BLaER1 (cell line): Measurements from ENCODE around the gene ZNF564.
"Not testable (repeated sequence)": the region's sequence is repeated elsewhere in the genome, so short reads cannot be mapped to it uniquely, and the experiment has no call there.

ENCODE experiments used
- H3K27ac ChIP-seq: shearing (Covaris generic); formaldehyde crosslinking; 2 replicates; pipeline ENCODE4 v1.8.1; 2022
- H3K27me3 ChIP-seq: shearing (Covaris generic); formaldehyde crosslinking; 2 replicates; pipeline ENCODE4 v1.8.1; 2022
- H3K36me3 ChIP-seq: shearing (Covaris generic); formaldehyde crosslinking; 2 replicates; pipeline ENCODE4 v1.8.1; 2022
- H3K4me1 ChIP-seq: shearing (Covaris generic); formaldehyde crosslinking; 2 replicates; pipeline ENCODE4 v1.8.1; 2022
- H3K4me2 ChIP-seq: shearing (Covaris generic); formaldehyde crosslinking; 2 replicates; pipeline ENCODE4 v1.8.1; 2022
- H3K4me3 ChIP-seq: shearing (Covaris generic); formaldehyde crosslinking; 2 replicates; pipeline ENCODE4 v1.8.1; 2022
- H3K9ac ChIP-seq: shearing (Covaris generic); formaldehyde crosslinking; 2 replicates; pipeline ENCODE4 v1.8.1; 2022
- H3K9me3 ChIP-seq: shearing (Covaris generic); formaldehyde crosslinking; 2 replicates; pipeline ENCODE4 v1.8.1; 2022
- H4K20me1 ChIP-seq: shearing (Covaris generic); formaldehyde crosslinking; 2 replicates; pipeline ENCODE4 v1.8.1; 2022
- Cebpa-rat ChIP-seq: shearing (Covaris generic); IDR thresholded peaks from 2 replicates; pipeline ENCODE4 v1.8.1; 2022

Gene ZNF564

GRCh38 chr19:12551060-12551832 is at the start of gene ZNF564:
TSS of gene ZNF564 (minus strand) at chr19:12551482. CDS start at chr19:12551332, 150 bp downstream.
- Histone ChIP-seq H3K9ac (peak within 1 kb of the TSS; percentile 88), H3K4me1 (peaks cover 27% of the 10 kb centered on the region), H3K27ac (peak within 1 kb of the TSS; percentile 95), H3K4me3 (peak within 1 kb of the TSS; percentile 88), H3K4me2 (peak within 1 kb of the TSS; percentile 88), H3K9me3 (peaks cover 26% of the 10 kb centered on the region), H4K20me1 (peaks cover 36% of the 10 kb centered on the region; the same call in 1 of the 2 replicates), H3K27me3 (no peaks in the 10 kb centered on the region), H3K36me3 (peaks cover 38% of the 10 kb centered on the region)
- no peak for TF ChIP-seq Cebpa-rat

DNA sequence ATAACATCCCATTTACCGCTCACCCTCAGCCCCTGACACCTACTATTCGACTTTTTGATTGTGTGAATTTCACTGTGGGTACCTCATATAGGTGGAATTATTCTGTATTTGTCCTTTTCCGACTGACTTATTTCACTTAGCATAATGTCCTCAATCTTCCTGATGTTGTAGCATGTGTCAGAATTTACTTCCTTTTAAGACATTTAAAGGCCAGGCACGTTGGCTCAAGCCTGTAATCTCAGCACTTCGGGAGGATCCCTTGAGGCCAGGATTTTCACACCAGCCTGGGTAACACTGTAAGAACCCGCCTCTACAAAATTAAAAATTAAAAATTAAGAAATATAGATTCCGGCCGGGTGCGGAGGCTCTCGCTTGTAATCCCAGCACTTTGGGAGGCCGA is 46.3 kb upstream of the ZNF564 start:
- Histone ChIP-seq H3K9me3 (no peaks in the 10 kb centered on the region), H3K4me3 (no peak overlapping the region), H3K4me2 (no peak overlapping the region), H3K9ac (no peak overlapping the region), H3K4me1 (no peaks in the 10 kb centered on the region), H3K27ac (no peak overlapping the region), H3K36me3 (peaks cover 63% of the 10 kb centered on the region), H3K27me3 (no peaks in the 10 kb centered on the region), H4K20me1 (0 out of 2 replicates have a peak, but pooled peaks cover 1% of the 10 kb centered on the region)
- TF ChIP-seq Cebpa-rat: no peak

DNA sequence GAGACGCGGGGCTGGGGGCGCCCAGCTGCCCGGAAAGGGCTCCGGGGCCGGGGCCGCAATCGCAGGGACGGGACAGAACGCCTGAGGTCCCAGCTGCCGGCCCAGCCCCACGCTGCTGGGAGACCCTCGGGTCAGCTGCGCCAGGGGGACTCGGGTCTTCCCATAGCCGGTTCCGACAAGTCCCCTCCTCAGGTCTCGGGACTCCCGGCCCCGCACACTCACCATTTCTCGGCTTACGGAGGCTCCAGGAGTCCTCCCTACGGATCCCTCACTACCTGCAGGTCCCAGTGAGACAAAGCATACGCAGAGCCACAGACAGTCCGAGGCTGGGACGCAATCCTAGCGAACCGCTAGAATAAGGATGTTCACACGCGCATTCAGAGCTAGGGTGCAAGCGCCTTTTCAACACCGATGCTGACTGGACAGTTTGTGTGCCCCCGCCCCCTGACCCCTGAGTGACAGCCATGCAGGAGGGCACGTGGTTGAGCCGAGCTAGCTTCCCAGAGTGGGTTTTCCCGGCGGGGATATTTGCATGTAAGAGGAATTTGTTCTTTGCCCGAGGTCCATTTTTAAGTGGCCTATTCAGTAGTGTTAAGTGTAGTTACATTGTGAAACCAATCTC is 45.8 kb upstream of the ZNF564 start:
- H3K4me3 ChIP-seq: no peak overlapping the region
- no peak for TF ChIP-seq Cebpa-rat
- no peaks in the 10 kb centered on the region for H3K27me3 ChIP-seq
- H3K4me1 ChIP-seq: no peaks in the 10 kb centered on the region
- H3K9me3 ChIP-seq: no peaks in the 10 kb centered on the region
- H3K4me2 ChIP-seq: no peak overlapping the region
- H3K27ac ChIP-seq: no peak overlapping the region
- peaks cover 61% of the 10 kb centered on the region for H3K36me3 ChIP-seq
- H3K9ac ChIP-seq: no peak overlapping the region
- H4K20me1 ChIP-seq: no peaks in the 10 kb centered on the region

DNA sequence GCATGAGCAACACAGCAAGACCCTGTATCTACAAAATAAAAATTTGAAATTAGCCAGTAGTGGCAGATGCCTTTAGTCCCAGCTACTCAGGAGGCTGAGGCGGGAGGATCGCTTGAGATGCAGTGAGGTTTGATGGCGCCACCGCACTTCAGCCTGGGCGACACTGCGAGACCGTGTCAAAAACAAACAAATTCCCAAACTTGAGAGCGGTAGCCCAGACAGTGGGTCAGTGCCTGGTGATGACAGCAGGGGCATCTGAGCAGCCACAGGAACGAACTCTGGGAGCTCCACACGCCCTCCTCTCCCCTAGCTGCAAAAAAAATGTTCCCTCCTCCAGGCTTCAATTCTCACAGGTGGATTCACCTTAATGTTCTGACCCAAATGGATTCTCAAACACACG is 45.2 kb upstream of the ZNF564 start:
- Histone ChIP-seq H3K27ac (no peak overlapping the region), H3K36me3 (peaks cover 60% of the 10 kb centered on the region), H3K4me3 (no peak overlapping the region), H3K9ac (no peak overlapping the region), H3K4me1 (no peaks in the 10 kb centered on the region), H3K27me3 (no peaks in the 10 kb centered on the region), H3K4me2 (no peak overlapping the region), H3K9me3 (no peaks in the 10 kb centered on the region), H4K20me1 (no peaks in the 10 kb centered on the region)
- TF ChIP-seq Cebpa-rat: no peak

DNA sequence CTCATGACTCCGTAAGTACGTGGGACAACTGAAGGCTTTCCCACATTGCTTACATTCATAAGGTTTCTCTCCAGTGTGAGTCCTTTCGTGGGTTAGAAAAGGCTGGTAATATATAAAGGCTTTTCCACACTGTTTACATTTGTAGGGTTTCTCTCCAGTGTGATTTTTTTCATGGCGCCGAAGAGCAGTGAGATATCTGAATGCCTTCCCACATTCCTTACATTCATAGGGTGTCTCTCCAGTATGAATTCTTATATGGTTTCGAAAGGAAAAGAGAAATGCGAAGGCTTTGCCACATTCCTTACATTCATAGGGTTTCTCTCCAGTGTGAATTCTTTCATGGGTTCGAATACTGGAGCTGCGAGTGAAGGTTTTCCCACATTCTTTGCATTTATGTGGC is 29.8 kb upstream of the ZNF564 start:
- Histone ChIP-seq H3K9me3 (peaks cover 43% of the 10 kb centered on the region), H3K4me1 (no peaks in the 10 kb centered on the region), H3K36me3 (peaks cover 76% of the 10 kb centered on the region), H3K4me2 (no peak overlapping the region), H3K9ac (no peak overlapping the region), H4K20me1 (no peaks in the 10 kb centered on the region), H3K27ac (no peak overlapping the region), H3K4me3 (0 out of 2 replicates have a peak overlapping the region, but pooled peaks have one; percentile 1), H3K27me3 (no peaks in the 10 kb centered on the region)
- TF ChIP-seq Cebpa-rat: no peak

DNA sequence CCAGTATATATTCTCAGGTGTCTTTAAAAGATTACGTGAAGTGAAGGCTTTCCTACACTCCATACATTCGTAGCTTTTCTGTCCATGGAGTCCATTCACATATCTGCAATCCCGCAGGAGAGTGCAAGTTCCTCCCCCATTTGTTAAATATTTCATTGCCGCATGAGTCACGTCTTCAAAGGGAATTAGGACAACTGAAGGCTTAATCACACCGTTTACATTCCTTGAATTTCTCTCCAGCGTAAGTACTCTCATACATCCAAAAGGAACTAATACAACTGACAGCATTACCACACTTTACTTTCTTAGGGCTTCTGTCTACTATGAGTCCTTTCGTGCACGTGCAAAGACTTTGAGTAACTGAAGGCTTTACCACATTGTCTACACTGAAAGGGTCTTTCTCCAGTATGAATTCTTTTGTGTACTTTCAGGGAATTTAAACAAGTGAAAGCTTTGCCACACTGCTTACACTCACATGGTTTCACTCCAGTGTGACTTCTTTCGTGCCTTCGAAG is 29.0 kb upstream of the ZNF564 start:
- Histone ChIP-seq H3K4me2 (no peak overlapping the region), H3K4me3 (peak overlapping the region; percentile 1; the same call in 1 of the 2 replicates), H3K27ac (no peak overlapping the region), H4K20me1 (no peaks in the 10 kb centered on the region), H3K4me1 (no peaks in the 10 kb centered on the region), H3K36me3 (peaks cover 81% of the 10 kb centered on the region), H3K9ac (no peak overlapping the region), H3K9me3 (peaks cover 43% of the 10 kb centered on the region), H3K27me3 (no peaks in the 10 kb centered on the region)
- no peak for TF ChIP-seq Cebpa-rat

GRCh38 chr19:12578641-12579040 is 27.4 kb upstream of the ZNF564 start:
- H3K36me3 ChIP-seq: peaks cover 77% of the 10 kb centered on the region
- no peak overlapping the region for H3K4me3 ChIP-seq
- H3K9ac ChIP-seq: no peak overlapping the region

DNA sequence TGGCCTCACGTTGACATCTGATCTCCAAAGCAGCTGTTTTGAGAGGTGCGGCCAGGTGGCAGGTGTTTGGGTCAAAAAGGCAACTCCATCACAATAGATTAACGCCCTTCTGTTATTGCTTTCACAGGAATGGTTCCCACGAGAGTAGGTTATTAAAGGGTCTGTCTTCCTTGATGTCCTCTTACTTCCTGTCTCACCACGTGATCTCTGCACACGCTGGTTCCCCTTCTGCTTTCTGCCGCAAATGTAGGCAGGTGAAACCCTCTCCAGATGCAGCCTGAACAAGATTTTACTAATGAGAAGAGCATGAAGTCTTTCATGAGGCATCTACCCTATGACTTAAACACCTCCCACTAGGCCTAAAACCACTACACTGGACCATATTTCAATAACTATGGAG is 22.8 kb upstream of the ZNF564 start:
- no peak for TF ChIP-seq Cebpa-rat
- Histone ChIP-seq H4K20me1 (no peaks in the 10 kb centered on the region), H3K27me3 (no peaks in the 10 kb centered on the region), H3K9me3 (no peaks in the 10 kb centered on the region), H3K9ac (no peak overlapping the region), H3K4me3 (no peak overlapping the region), H3K27ac (no peak overlapping the region), H3K36me3 (peaks cover 32% of the 10 kb centered on the region), H3K4me2 (peak overlapping the region; percentile 72), H3K4me1 (peaks cover 14% of the 10 kb centered on the region)

More at GRCh38 chr19:12578641-12579040, 27.4 kb upstream of the ZNF564 start:
- Histone ChIP-seq H3K27ac (no peak overlapping the region), H3K9me3 (peaks cover 43% of the 10 kb centered on the region), H3K4me2 (no peak overlapping the region), H3K27me3 (no peaks in the 10 kb centered on the region), H3K4me1 (peaks cover 12% of the 10 kb centered on the region), H4K20me1 (no peaks in the 10 kb centered on the region)
- TF ChIP-seq Cebpa-rat: no peak

GRCh38 chr19:12567951-12568350 is 16.7 kb upstream of the ZNF564 start:
- Histone ChIP-seq H3K27ac (no peak overlapping the region), H3K4me3 (no peak overlapping the region), H3K4me1 (no peaks in the 10 kb centered on the region), H3K27me3 (no peaks in the 10 kb centered on the region), H3K9ac (no peak overlapping the region), H3K36me3 (no peaks in the 10 kb centered on the region), H3K4me2 (no peak overlapping the region), H3K9me3 (no peaks in the 10 kb centered on the region), H4K20me1 (no peaks in the 10 kb centered on the region)
- TF ChIP-seq Cebpa-rat: no peak

GRCh38 chr19:12566380-12566779 is 15.1 kb upstream of the ZNF564 start:
- not testable (repeated sequence) for H3K9ac ChIP-seq, H3K4me1 ChIP-seq, H3K36me3 ChIP-seq, H3K9me3 ChIP-seq, H4K20me1 ChIP-seq, H3K4me3 ChIP-seq, H3K4me2 ChIP-seq, H3K27ac ChIP-seq, H3K27me3 ChIP-seq
